Subcutaneous adipose tissue (tissue), 4 donors: Measurements from ENCODE around the gene SLC17A9. TPM values are rescaled to one million over a fixed set of nuclear protein-coding genes. Genes with fewer than 3 reads are reported as not detected.

ENCODE experiments used
- total RNA-seq, 4 donors: library from RNA; depleted of rRNA; stranded (reverse); fragments of >200 nt; gene quantifications; one replicate each; pipeline ENCODE4 v1.1.0, GENCODE V29; 2016
- TF ChIP-seq, protein P1 (sequence below): fragments of 450-650 bp; IDR thresholded peaks from one replicate; pipeline ENCODE4 v1.5.1; 2016; ENCODE audit warnings: low read depth, mild to moderate bottlenecking, control low read depth, antibody characterized with exemption, moderate library complexity

SLC17A9 gene, protein sequence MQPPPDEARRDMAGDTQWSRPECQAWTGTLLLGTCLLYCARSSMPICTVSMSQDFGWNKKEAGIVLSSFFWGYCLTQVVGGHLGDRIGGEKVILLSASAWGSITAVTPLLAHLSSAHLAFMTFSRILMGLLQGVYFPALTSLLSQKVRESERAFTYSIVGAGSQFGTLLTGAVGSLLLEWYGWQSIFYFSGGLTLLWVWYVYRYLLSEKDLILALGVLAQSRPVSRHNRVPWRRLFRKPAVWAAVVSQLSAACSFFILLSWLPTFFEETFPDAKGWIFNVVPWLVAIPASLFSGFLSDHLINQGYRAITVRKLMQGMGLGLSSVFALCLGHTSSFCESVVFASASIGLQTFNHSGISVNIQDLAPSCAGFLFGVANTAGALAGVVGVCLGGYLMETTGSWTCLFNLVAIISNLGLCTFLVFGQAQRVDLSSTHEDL
- total RNA-seq, result 1 to 10 TPM in 3 of 4 donors, under 1 TPM in 1; 0.38 to 6.8 (median 2.1) TPM

DNA sequence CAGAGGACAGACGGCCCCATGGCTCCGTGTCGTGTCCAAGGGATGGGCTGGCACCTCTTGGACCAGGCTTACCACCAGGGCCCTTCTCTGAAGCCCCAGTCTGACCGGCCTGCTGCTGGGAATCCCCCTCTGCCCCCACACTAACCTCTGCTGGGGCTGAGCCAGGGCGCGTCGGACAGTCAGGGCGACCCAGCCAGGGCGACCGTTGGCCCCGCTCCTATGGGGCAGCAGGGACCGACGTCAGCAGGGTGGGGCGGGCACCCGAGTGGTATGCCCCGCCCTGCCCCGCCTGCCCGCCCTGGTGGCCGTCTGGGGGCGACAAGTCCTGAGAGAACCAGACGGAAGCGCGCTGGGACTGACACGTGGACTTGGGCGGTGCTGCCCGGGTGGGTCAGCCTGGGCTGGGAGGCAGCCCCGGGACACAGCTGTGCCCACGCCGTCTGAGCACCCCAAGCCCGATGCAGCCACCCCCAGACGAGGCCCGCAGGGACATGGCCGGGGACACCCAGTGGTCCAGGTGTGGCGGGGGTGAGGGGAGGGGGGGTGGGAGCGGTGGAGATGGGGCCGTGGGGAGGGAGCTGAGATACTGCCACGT is at the start of gene SLC17A9:
Gene SLC17A9, plus strand, starts transcription at position 337 of the 595 bp plus-strand sequence. Its CDS starts 122 bp downstream, at position 459.
- TF ChIP-seq, protein P1, sequence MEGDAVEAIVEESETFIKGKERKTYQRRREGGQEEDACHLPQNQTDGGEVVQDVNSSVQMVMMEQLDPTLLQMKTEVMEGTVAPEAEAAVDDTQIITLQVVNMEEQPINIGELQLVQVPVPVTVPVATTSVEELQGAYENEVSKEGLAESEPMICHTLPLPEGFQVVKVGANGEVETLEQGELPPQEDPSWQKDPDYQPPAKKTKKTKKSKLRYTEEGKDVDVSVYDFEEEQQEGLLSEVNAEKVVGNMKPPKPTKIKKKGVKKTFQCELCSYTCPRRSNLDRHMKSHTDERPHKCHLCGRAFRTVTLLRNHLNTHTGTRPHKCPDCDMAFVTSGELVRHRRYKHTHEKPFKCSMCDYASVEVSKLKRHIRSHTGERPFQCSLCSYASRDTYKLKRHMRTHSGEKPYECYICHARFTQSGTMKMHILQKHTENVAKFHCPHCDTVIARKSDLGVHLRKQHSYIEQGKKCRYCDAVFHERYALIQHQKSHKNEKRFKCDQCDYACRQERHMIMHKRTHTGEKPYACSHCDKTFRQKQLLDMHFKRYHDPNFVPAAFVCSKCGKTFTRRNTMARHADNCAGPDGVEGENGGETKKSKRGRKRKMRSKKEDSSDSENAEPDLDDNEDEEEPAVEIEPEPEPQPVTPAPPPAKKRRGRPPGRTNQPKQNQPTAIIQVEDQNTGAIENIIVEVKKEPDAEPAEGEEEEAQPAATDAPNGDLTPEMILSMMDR, result no peak

DNA sequence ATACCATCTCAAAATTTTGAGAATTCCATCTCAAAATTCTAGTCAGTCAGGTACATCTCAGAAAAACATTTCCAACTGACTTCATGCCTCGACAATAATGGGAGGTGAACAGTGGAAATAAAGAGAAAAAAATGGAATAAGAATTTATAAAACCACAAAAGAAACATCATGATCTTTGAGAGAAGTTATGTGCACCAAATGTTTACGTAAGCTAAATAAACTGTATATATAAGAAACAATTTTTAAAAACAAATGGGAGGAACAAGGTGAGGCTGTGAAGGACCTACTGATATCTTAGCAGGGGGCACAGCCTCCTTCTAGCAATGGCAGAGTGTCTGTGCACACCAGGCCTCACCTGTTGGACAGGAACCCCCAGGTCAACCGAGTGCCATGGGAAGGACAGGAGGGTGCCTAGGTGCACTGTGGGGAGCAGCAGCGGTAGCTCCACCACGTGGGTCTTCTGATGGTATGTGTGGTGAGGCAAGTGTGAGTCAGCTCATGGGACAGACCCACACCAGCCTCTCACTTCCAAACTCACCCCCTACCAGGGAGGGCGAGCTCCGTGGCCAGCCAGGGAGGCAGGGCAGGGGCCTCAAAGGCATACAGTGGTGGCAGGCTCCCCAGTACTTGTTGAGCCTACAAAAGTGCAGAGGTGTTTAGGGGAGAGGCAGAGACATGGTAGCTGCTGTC is 49.4 kb upstream of the SLC17A9 start:
- TF ChIP-seq, protein P1, result no peak

DNA sequence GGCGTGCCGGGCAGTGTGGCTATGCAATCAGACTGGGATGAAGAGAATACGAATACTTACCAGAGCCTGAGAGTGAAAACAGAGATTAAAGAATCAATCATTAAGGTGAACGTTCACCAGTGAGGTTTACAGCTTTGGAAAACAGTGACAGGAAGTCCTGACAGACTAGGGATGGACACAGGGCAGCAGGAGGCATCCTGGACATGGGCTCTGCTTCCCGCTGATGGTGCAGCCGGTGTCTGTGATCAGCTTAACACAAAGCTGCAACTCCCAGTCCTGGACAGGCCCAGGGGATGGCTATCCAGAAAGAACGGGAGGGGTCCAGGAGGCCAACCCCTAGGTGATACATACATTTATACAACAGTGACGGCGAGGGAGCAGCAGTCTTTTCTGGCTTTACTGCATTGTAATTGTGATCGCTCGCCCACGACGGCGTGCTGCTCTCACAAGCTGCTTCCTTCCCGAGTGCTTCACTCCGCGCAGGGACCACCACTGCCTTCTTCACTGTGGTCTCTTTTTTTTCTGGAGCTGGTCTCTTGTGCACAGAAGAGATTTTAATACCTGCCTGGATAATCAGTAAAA is 46.9 kb upstream of the SLC17A9 start:
- TF ChIP-seq, protein P1, result no peak

DNA sequence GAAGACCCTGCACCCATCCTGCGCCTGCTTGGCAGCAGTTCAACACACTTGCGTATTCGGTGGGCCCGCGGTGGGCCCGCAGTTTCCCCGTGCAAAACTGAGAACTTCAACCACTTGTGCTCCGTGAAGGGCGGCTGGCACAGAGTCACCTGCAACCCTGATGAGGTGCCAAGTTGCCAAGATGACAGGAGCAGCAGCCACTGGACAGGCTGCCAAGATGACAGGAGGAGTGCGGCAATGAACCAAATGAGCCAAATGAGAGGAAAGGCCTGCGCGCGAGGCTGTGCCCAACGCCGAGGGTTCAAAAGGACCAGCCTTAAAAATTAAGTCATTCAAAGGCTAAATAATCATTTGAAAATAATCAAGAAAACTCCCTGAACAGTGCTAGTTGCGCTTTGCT is 46.3 kb upstream of the SLC17A9 start:
- TF ChIP-seq, protein P1, result no peak

DNA sequence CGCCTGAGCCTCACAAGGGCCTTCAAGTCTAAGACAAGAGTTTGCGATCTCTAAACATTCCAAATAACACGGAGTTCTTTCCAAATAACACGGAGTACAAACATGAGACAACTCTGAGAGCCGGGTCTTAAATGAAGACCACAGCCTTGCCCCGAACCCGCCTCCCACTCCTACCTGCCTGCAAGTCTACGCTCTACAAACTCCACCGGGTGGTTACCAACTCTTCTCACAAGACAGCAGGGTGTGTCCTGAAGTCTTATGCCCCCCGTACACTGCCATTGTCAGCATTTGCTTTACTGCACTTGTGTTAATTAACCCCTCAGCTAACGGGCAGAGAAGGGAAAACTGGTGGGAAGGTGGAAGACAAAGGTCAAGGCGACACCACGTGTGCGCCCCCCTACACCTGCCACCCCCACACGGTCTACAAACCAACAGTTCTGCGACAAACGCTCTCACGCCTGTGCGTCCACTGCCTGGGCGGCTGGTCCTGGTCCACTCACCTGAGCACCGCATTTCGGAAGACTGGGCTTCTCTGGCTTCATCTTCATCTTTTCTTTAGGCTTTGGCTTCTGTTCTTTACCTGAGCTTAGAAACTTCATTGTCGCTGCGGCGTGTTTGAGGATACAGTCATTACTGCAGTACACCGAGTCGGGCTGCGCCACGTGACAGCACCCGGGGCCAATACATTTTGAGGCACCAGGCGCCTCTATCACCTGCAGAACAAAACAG is 45.7 kb upstream of the SLC17A9 start:
- TF ChIP-seq, protein P1, result no peak

DNA sequence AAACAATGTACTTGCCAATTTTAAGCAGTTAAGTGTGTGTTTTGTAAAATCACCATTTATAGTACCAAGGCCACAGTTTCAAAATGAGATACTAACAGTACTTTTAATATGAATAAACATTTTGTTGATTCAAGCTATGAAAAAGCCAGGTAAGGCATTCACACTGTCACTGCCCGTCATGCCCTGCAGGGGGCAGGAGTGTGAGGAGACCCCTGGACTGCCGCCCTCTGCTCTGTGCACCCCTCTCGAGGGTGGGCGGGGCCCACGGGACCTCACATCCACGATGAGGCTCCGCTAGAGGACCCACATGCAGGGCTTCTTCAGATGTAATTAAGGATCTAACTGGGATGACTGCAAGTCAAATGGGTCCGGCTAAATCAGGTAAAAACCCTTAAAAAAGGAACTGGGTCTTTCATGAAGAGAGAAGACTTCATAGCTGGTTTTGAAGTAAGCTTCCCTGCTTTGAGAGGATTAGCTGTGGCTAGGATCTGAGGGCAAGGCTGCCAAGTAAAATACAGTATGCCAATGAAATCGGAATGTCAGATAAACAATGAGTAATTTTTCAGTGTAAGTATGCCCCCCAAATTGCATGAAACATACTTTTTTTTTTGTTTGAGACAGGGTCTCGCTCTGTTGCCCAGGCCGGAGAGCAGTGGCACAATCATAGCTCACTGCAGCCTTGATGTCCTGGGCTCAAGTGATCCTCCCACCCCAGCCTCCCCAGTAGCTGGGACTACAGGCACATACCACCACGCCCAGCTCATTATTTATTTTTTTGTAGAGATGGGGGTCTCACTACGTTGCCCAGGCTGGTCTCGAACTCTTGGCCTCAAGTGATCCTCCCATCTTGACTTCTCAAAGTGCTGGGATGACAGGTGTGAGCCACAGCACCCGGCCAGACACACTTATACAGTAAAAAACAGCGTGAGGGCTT is 44.9 kb upstream of the SLC17A9 start:
- TF ChIP-seq, protein P1, result no peak
